Retinal pigment epithelial cell (primary cell): ENCODE measurements around the gene MALAT1.

Experiments used
- DNase-seq: peaks from one replicate; pipeline ENCODE4 v3.0.0-alpha.2; 2010; ENCODE audit warnings: low read depth
- H3K4me3 ChIP-seq: 2 replicates; pipeline ENCODE4 v1.5.1; 2011; ENCODE audit warnings: mild to moderate bottlenecking, low read length, control low read depth, moderate library complexity
- CTCF ChIP-seq: conservative IDR thresholded peaks from 2 replicates; pipeline ENCODE4 v1.5.1; 2011; ENCODE audit warnings: low read depth, low read length, control low read depth, inconsistent platforms

The MALAT1 gene

GRCh38 chr11:65485920-65486219 is 13.0 kb upstream of the MALAT1 start:
- DNase-seq = no peak
- no peak for TF ChIP-seq CTCF
- H3K4me3 ChIP-seq = no peak overlapping the region

GRCh38 chr11:65486570-65487466 is 12.0 kb upstream of the MALAT1 start:
- no peak for TF ChIP-seq CTCF
- no peak for DNase-seq

GRCh38 chr11:65487467-65488272 is 11.2 kb upstream of the MALAT1 start:
- peak; percentile 100 for DNase-seq
- no peak for TF ChIP-seq CTCF
- H3K4me3 ChIP-seq = peak overlapping the region; percentile 2

More at GRCh38 chr11:65486570-65487466, 12.0 kb upstream of the MALAT1 start:
- H3K4me3 ChIP-seq = no peak overlapping the region

GRCh38 chr11:65488273-65489034 is 10.4 kb upstream of the MALAT1 start:
- peak overlapping the region; percentile 2 for H3K4me3 ChIP-seq
- no peak for TF ChIP-seq CTCF
- no peak for DNase-seq

- DNase-seq = peak; percentile 87
- no peak for TF ChIP-seq CTCF
- H3K4me3 ChIP-seq = no peak overlapping the region
Observed at GRCh38 chr11:65489035-65489705, 9.7 kb upstream of the MALAT1 start.

- no peak for DNase-seq
- TF ChIP-seq CTCF = no peak
- no peak overlapping the region for H3K4me3 ChIP-seq
Observed at GRCh38 chr11:65489706-65490320, 9.0 kb upstream of the MALAT1 start.
